ENCODE measurements around the gene ALOX12.

The ALOX12 gene

GRCh38 chr17:7002288-7003047 is 6.6 kb downstream of the ALOX12 start:
- no peak for DNase-seq

- DNase-seq = no peak
These were observed 7.9 kb downstream of the ALOX12 start for GRCh38 chr17:7003745-7004144.

- no peak for DNase-seq
These were observed 8.8 kb downstream of the ALOX12 start for GRCh38 chr17:7004398-7005253.

GRCh38 chr17:7005716-7006115 is 9.9 kb downstream of the ALOX12 start:
- DNase-seq = no peak

GRCh38 chr17:7007143-7007542 is 11.3 kb downstream of the ALOX12 start:
- DNase-seq = no peak

GRCh38 chr17:7010523-7010922 is 14.7 kb downstream of the ALOX12 start:
- no peak for DNase-seq

- DNase-seq = no peak
These were observed 15.6 kb downstream of the ALOX12 start for GRCh38 chr17:7011415-7011814.

- no peak for DNase-seq
These were observed 16.0 kb downstream of the ALOX12 start for GRCh38 chr17:7011942-7012254.

- DNase-seq = peak; percentile 83
These were observed 18.6 kb downstream of the ALOX12 start for GRCh38 chr17:7014261-7014994.

- no peak for DNase-seq
These were observed 19.4 kb downstream of the ALOX12 start for GRCh38 chr17:7014995-7015958.

- no peak for DNase-seq
These were observed 20.6 kb downstream of the ALOX12 start for GRCh38 chr17:7016418-7016817.

GRCh38 chr17:7016886-7017826 is 21.3 kb downstream of the ALOX12 start:
- no peak for DNase-seq

- no peak for DNase-seq
These were observed 22.0 kb downstream of the ALOX12 start for GRCh38 chr17:7017827-7018200.

GRCh38 chr17:7018331-7018964 is 22.6 kb downstream of the ALOX12 start:
- no peak for DNase-seq

- DNase-seq = no peak
These were observed 23.5 kb downstream of the ALOX12 start for GRCh38 chr17:7019367-7019766.

- no peak for DNase-seq
These were observed 24.1 kb downstream of the ALOX12 start for GRCh38 chr17:7019839-7020519.

- DNase-seq = no peak
These were observed 25.2 kb downstream of the ALOX12 start for GRCh38 chr17:7020894-7021664.

- peak; percentile 25 for DNase-seq
These were observed 26.3 kb downstream of the ALOX12 start for GRCh38 chr17:7021993-7022778.
